Measurements from ENCODE around the gene TTYH3.
A peak's percentile ranks its signal among the peaks of the same experiment; 100 is the strongest.

TTYH3 gene

GRCh38 chr7:2617325-2617905 is 14.4 kb upstream of the TTYH3 start:
- no peak for DNase-seq

GRCh38 chr7:2619116-2619515 is 12.7 kb upstream of the TTYH3 start:
- DNase-seq: no peak

- no peak for DNase-seq
Measured at GRCh38 chr7:2621061-2621828, 10.5 kb upstream of the TTYH3 start.

GRCh38 chr7:2621948-2622640 is 9.7 kb upstream of the TTYH3 start:
- DNase-seq: no peak

- DNase-seq: no peak
Measured at GRCh38 chr7:2622869-2623697, 8.7 kb upstream of the TTYH3 start.

GRCh38 chr7:2623698-2624014 is 8.1 kb upstream of the TTYH3 start:
- no peak for DNase-seq

- DNase-seq: no peak
Measured at GRCh38 chr7:2624293-2624886, 7.4 kb upstream of the TTYH3 start.

- no peak for DNase-seq
Measured at GRCh38 chr7:2626498-2627117, 5.2 kb upstream of the TTYH3 start.

- no peak for DNase-seq
Measured at GRCh38 chr7:2627258-2628129, 4.3 kb upstream of the TTYH3 start.

GRCh38 chr7:2628130-2628482 is 3.7 kb upstream of the TTYH3 start:
- no peak for DNase-seq

GRCh38 chr7:2628891-2629290 is 2.9 kb upstream of the TTYH3 start:
- DNase-seq: no peak

GRCh38 chr7:2629746-2630681 is 1.8 kb upstream of the TTYH3 start:
- DNase-seq: no peak

GRCh38 chr7:2632733-2633537 is 1.1 kb downstream of the TTYH3 start:
- DNase-seq: peak; percentile 77

- no peak for DNase-seq
Measured at GRCh38 chr7:2633538-2634266, 1.9 kb downstream of the TTYH3 start.

- no peak for DNase-seq
Measured at GRCh38 chr7:2634267-2635145, 2.7 kb downstream of the TTYH3 start.

- no peak for DNase-seq
Measured at GRCh38 chr7:2635148-2635668, 3.4 kb downstream of the TTYH3 start.
